Measurements from ENCODE around the gene PDZD4.

- TF ChIP-seq POLR2AphosphoS5 (IDR thresholded peaks at IDR 0.05; ENCODE audit: low read depth, low read length) (no peak), SIN3A (IDR thresholded peaks at IDR 0.05; ENCODE audit: borderline replicate concordance, insufficient read depth, low read length) (no peak), FOXP2 (optimal IDR thresholded peaks at IDR 0.05; ENCODE audit: borderline replicate concordance, extremely low read depth, extremely low read length, insufficient read depth) (no peak), TAF1 (IDR thresholded peaks at IDR 0.05; ENCODE audit: borderline replicate concordance, insufficient read depth, low read length) (no peak)
- TF ChIP-seq, protein P1, sequence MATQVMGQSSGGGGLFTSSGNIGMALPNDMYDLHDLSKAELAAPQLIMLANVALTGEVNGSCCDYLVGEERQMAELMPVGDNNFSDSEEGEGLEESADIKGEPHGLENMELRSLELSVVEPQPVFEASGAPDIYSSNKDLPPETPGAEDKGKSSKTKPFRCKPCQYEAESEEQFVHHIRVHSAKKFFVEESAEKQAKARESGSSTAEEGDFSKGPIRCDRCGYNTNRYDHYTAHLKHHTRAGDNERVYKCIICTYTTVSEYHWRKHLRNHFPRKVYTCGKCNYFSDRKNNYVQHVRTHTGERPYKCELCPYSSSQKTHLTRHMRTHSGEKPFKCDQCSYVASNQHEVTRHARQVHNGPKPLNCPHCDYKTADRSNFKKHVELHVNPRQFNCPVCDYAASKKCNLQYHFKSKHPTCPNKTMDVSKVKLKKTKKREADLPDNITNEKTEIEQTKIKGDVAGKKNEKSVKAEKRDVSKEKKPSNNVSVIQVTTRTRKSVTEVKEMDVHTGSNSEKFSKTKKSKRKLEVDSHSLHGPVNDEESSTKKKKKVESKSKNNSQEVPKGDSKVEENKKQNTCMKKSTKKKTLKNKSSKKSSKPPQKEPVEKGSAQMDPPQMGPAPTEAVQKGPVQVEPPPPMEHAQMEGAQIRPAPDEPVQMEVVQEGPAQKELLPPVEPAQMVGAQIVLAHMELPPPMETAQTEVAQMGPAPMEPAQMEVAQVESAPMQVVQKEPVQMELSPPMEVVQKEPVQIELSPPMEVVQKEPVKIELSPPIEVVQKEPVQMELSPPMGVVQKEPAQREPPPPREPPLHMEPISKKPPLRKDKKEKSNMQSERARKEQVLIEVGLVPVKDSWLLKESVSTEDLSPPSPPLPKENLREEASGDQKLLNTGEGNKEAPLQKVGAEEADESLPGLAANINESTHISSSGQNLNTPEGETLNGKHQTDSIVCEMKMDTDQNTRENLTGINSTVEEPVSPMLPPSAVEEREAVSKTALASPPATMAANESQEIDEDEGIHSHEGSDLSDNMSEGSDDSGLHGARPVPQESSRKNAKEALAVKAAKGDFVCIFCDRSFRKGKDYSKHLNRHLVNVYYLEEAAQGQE (IDR thresholded peaks at IDR 0.05; ENCODE audit: insufficient read depth in 1 of 2, low read depth in 2 of 2, low read length in 2 of 2): no peak
Measured at GRCh38 chrX:153821066-153821465, 9.3 kb downstream of the PDZD4 start.
